AG04449 (cell line): ENCODE measurements around the gene FAM171A1.

Experiments
- CTCF ChIA-PET: fragments of 350-600 bp; formaldehyde crosslinking; extraction: SDS; loops from one replicate; lab custom pipeline; 2021; ENCODE audit warnings: antibody characterized with exemption; lab: Yijun Ruan, JAX
- POLR2A ChIA-PET: fragments of 400-600, 350-600 bp; formaldehyde crosslinking; extraction: SDS; loops from one replicate; lab custom pipeline; 2020; ENCODE audit warnings: antibody characterized with exemption, inconsistent platforms; lab: Yijun Ruan, JAX
- DNase-seq: peaks from one replicate; pipeline ENCODE4 v3.0.0-alpha.2; 2010; ENCODE audit warnings: low read depth, low spot score
- H3K4me3 ChIP-seq: 2 replicates; pipeline ENCODE4 v1.5.1; 2011; ENCODE audit warnings: low read depth, mild to moderate bottlenecking, control low read depth, low read length
- CTCF ChIP-seq: IDR thresholded peaks from one replicate; pipeline ENCODE4 v1.5.1; 2011; ENCODE audit warnings: mild to moderate bottlenecking, moderate library complexity, low read length, control low read depth, inconsistent platforms; ENCODE audit not compliant: insufficient read depth; ENCODE audit errors: missing control alignments

The FAM171A1 gene

GRCh38 chr10:15379078-15379477 is 8.0 kb upstream of the FAM171A1 start:
- DNase-seq, result no peak
- no peak for TF ChIP-seq CTCF
- ChIA-PET CTCF (interaction anchor here (1.2 kb wide), 1 partner anchor 41 kb away, joined by 4 read pairs; no protein-coding TSS in a partner anchor), POLR2A (no interaction called here)
- H3K4me3 ChIP-seq, result no peak overlapping the region

GRCh38 chr10:15378569-15378968 is 7.5 kb upstream of the FAM171A1 start:
- H3K4me3 ChIP-seq, result no peak overlapping the region
- ChIA-PET POLR2A (no interaction called here), CTCF (interaction anchor here (0.8 to 1.2 kb wide), 2 partner anchors 15 to 41 kb away, joined by 3 to 4 read pairs; no protein-coding TSS in a partner anchor)
- no peak for DNase-seq
- TF ChIP-seq CTCF, result no peak

GRCh38 chr10:15374566-15374965 is 3.5 kb upstream of the FAM171A1 start:
- ChIA-PET POLR2A (no interaction called here), CTCF (no interaction called here)
- no peak for DNase-seq
- no peak overlapping the region for H3K4me3 ChIP-seq
- TF ChIP-seq CTCF, result no peak

GRCh38 chr10:15374156-15374555 is 3.1 kb upstream of the FAM171A1 start:
- ChIA-PET POLR2A (no interaction called here), CTCF (no interaction called here)
- no peak for DNase-seq
- TF ChIP-seq CTCF, result no peak
- no peak overlapping the region for H3K4me3 ChIP-seq

GRCh38 chr10:15373199-15373598 is 2.1 kb upstream of the FAM171A1 start:
- CTCF ChIA-PET, result interaction anchor here (1.0 kb wide), 1 partner anchor 11 kb away, joined by 3 read pairs; no protein-coding TSS in a partner anchor

More at GRCh38 chr10:15373199-15373598, 2.1 kb upstream of the FAM171A1 start:
- no peak for DNase-seq
- POLR2A ChIA-PET, result no interaction called here
- no peak overlapping the region for H3K4me3 ChIP-seq
- no peak for TF ChIP-seq CTCF
